Activated CD8-positive, alpha-beta memory T cell treated with anti-CD3 and anti-CD28 coated beads for 36 hours (primary cell): ENCODE results near the gene CREBBP. TPM values are rescaled to one million over a fixed set of nuclear protein-coding genes. Genes with fewer than 3 reads are reported as not detected.

Experiments
- CTCF ChIA-PET: fragments of 350-600 bp; sonication (Branson Sonifier 250); formaldehyde crosslinking; loops from one replicate; lab custom pipeline; 2021; ENCODE audit warnings: antibody characterized with exemption; lab: Charles Lee
- POLR2A ChIA-PET: fragments of 350-600 bp; sonication (Branson Sonifier 250); formaldehyde crosslinking; loops from one replicate; lab custom pipeline; 2021; ENCODE audit warnings: antibody characterized with exemption; lab: Charles Lee
- total RNA-seq, 2 experiments: library from RNA; stranded (reverse); gene quantifications; one replicate each; pipeline ENCODE4 v1.2.3, GENCODE V29; 2021

The CREBBP gene
- total RNA-seq, 2 experiments from 2014 or later: 31.6 to 31.9 TPM

DNA sequence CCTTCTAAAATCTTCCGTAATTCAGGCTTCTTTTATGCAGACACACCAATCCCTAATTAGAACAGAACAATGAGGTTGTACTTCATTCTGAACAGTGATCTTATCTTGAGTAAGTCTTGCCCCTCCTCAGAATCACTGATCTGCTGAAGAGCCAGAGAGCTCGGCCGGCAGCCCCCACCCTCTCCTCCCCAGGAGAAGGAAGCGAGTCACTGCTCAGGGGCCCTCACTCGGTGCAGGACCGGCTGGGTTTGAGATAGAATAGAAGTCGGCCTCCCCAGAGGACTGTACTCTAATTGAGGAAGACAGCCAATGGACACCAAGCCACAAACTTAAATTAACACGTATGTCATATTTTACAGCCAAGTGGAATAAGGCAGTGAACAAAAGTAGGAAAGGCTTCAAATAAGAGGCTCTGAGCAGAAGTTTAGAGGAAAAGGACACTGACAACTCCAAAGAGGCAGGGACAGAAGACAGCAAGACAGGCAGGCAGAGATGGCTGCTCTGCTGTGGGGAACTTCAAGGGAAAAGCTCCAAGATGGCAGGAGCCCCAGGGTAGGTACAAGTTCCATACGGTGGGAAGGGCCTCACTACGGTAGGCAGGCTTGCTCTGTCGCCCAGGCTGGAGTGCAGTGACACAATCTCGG lies 18.6 kb downstream of the CREBBP start:
- ChIA-PET POLR2A (interaction anchor here (0.6 kb wide), 1 partner anchor 13 kb away, joined by 5 read pairs; no protein-coding TSS in a partner anchor), CTCF (no interaction called here)

- CTCF ChIA-PET: no interaction called here
- POLR2A ChIA-PET: no interaction called here
These were observed 20.6 kb downstream of the CREBBP start for GRCh38 chr16:3859889-3860288.

GRCh38 chr16:3858801-3859200 lies 21.7 kb downstream of the CREBBP start:
- POLR2A ChIA-PET: no interaction called here
- CTCF ChIA-PET: no interaction called here

DNA sequence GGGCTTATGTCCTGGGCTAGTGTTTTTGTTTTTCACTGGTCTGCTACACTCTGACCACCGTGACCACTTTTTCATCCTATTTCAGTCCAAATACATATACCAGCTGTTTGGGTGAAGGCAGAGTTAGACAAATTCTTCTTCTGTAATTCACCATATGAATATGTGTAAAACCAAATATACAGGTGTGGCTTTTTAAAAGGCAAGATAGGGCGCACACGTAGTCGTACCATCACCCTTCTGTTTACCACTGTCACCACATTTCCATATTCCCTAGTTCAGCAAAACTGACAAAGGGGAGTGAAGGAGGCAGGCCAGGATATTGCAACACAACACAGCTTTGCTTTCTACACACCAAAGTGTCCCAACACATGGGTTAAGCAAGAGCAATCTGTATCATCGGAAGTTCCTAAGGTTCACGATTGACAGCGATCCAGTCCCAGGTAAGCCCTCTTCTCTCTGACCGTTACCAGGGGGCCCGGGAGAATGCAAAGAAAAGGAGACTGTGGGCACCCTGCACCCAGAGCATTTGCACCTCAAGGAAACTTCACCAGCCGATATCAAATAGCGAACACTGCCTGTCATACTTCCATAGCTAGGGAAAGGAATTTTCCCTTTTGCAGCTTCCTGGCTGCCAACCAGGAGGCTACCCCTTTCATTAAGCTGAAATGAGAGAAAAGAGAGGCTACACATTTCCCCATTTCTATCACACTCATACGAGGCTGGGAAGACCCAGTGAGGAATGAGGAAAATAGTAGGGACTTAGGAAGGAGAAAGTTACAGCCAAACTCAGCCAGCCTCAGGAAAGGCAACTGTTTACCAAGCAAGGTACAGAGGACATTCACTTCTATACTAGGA lies 23.1 kb downstream of the CREBBP start:
- ChIA-PET POLR2A (no interaction called here), CTCF (interaction anchor here (0.5 to 1.6 kb wide), 2 partner anchors 52 to 345 kb away, joined by 3 read pairs; no protein-coding TSS in a partner anchor)

GRCh38 chr16:3856367-3857141 lies 24.0 kb downstream of the CREBBP start:
- POLR2A ChIA-PET: no interaction called here
- CTCF ChIA-PET: interaction anchor here (1.6 kb wide), 1 partner anchor 51 kb away, joined by 3 read pairs; no protein-coding TSS in a partner anchor

DNA sequence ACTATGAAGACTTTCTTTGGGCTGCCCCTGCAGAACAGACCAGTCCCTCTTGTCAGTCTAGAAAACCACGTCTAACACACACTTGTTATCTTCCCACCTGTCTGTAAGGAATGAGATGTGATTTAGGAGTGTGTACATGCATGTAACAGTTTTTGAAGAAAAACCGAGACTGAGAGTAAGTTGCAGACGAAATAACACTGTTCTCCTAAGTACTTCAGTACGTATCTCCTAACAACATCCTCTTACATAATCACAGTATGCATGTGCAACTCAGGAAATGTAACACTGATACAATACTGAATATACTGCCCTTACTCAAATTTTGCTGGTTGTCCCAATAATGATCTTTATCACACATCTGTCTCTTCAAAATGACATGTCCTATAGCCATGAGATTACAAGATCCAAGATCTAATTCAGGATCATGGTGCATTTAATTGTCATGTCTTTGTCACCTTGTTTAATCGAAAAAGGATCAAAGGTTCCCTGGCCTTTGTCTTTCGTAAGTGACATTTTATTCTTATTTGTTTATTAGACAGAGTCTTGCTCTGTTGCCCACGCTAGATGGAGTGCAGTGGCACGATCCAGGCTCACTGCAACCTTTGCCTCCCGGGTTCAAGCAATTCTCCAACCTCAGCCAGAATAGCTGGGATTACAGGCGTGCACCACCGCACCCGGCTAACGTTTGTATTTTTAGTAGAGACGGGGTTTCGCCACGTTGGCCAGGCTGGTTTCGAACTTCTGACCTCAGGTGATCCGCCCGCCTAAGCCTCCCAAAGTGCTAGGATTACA lies 25.6 kb downstream of the CREBBP start:
- POLR2A ChIA-PET: interaction anchor here (1.1 kb wide), 1 partner anchor 26 kb away, joined by 4 read pairs; the partner anchor contains the start of gene CREBBP
- CTCF ChIA-PET: no interaction called here

DNA sequence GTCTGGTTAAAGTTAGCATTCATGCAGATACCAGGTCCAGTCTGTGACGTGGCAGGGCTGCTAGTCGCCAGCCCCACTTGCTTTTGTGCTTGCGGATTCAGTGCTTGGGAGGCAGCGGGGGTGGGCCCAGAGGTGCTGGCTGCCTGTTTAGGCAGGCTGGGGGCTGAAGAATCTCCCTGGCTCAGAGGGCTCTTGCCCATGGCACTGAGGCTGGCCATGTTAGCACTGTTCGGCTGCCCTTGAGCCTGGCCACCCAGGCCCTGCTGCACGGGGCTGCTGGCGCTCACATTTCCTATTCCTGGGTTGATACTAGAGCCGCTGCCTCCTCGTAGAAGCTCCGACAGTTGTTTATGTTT lies 30.0 kb downstream of the CREBBP start:
- ChIA-PET POLR2A (interaction anchor here (0.7 kb wide), 1 partner anchor 725 kb away, joined by 4 read pairs; no protein-coding TSS in a partner anchor), CTCF (no interaction called here)

- ChIA-PET POLR2A (interaction anchor here (0.7 kb wide), 1 partner anchor 12 kb away, joined by 5 read pairs; no protein-coding TSS in a partner anchor), CTCF (no interaction called here)
These were observed 30.6 kb downstream of the CREBBP start for GRCh38 chr16:3849751-3850543.

- POLR2A ChIA-PET: no interaction called here
- CTCF ChIA-PET: no interaction called here
These were observed 33.9 kb downstream of the CREBBP start for GRCh38 chr16:3846595-3847091.

DNA sequence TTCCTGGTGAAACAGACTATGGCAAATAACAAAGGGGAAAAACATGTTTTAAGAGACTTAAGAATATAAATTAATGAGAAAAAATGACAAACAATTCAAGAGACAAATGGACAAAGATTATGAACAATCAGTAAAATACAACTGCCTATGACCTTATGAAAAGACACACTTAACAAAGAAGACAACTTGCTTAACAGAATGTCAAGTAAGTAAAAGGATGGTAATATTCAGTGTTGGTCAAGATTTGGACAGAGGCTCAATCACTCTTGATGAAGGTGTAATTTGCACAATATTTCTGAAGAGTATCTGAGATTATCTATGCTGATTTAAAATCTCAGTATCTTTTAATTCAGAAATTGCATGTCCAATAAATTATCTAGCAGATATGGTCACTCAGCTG lies 34.4 kb downstream of the CREBBP start:
- CTCF ChIA-PET: no interaction called here
- POLR2A ChIA-PET: no interaction called here

- CTCF ChIA-PET: no interaction called here
- POLR2A ChIA-PET: no interaction called here
These were observed 37.5 kb downstream of the CREBBP start for GRCh38 chr16:3842994-3843393.

DNA sequence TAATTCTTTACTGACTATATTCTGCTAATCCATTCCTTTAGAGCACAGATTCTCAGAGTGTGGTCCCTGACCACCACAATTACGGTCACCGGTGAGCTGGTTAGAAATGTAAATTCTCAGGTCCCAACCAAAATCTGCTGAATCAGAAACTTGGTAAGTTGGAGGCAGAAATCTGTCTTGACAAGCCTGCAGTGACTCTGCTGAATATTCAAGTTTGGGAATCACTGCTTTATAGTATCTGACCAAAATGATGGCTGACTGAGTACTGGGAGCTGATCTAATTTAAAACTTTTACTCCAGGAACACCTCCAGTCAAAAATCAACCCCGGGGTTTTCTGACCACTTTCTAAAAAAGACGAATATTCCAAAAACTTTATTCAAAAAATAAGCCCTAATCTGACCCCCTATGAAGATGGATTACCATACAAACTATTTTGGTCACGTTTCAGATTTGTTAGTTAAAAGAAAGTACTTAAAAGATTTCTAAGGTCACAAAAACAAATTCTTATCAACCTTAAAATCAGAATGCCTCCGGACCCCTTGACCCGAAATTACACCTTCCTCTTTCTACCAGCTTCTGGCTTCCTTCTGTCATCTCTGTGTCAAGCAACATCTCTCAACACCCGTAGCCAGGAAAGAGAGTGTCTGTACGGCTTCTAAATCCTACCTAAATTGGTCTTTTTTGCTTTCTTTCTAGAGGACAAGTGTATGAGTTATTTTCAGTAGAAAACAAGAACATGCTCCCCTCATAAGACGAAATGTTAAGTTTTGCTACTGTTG lies 38.6 kb downstream of the CREBBP start:
- CTCF ChIA-PET: no interaction called here
- POLR2A ChIA-PET: no interaction called here

GRCh38 chr16:3839402-3840184 lies 40.9 kb downstream of the CREBBP start:
- CTCF ChIA-PET: no interaction called here
- POLR2A ChIA-PET: no interaction called here

GRCh38 chr16:3838600-3839401 lies 41.7 kb downstream of the CREBBP start:
- POLR2A ChIA-PET: no interaction called here
- CTCF ChIA-PET: no interaction called here

- ChIA-PET CTCF (interaction anchor here (0.7 kb wide), 1 partner anchor 15 kb away, joined by 4 read pairs; no protein-coding TSS in a partner anchor), POLR2A (no interaction called here)
These were observed 42.5 kb downstream of the CREBBP start for GRCh38 chr16:3837851-3838586.
